HG03039 (cell line): ENCODE results near the gene LRP10.
A peak's percentile ranks its signal among the peaks of the same experiment; 100 is the strongest.
"Not testable (repeated sequence)": the region's sequence is repeated elsewhere in the genome, so short reads cannot be mapped to it uniquely, and the experiment has no call there.

ENCODE experiments used
- ATAC-seq: cut with Tn5 transposase; IDR thresholded peaks from one replicate; pipeline ENCODE4 v1.9.1; 2021; ENCODE audit warnings: mild to moderate bottlenecking, moderate library complexity; ENCODE audit not compliant: unreplicated experiment

LRP10 gene

DNA sequence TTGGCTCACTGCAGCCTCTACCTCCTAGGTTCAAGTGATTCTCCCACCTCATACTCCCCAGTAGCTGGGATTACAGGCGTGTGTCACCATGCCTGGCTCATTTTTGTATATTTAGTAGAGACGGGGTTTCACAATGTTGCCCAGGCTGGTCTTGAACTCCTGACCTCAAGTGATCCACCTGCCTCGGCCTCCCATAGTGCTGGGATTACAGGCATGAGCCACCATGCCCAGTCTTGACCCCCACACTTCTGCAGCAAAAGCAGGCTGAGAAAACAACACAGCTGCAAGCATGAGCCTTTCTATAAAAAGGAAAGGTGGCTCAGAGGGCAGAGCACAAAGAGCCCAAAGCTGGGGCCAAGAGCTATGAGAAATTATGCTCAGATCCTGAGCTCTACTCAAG is 11.2 kb upstream of the LRP10 start:
- ATAC-seq = not testable (repeated sequence)

DNA sequence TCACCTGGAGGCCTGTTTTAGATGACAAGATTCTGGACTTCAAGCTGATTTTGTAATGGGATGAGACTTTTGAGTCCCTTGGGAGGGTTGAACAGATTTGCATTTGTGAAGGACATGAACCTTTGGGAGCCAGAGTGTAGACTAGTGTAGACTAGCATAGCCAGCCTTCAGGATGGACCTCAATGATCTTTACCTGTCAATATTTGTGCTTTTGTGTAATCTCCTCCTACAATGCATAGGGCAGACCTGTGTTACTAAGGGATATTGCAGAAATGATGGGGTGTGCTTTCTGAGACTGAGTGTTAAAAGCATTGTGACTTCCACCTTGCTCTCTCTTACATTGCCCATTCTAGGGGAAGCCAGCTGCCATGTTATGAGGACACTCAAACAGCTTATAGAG is 9.9 kb upstream of the LRP10 start:
- ATAC-seq = no peak

DNA sequence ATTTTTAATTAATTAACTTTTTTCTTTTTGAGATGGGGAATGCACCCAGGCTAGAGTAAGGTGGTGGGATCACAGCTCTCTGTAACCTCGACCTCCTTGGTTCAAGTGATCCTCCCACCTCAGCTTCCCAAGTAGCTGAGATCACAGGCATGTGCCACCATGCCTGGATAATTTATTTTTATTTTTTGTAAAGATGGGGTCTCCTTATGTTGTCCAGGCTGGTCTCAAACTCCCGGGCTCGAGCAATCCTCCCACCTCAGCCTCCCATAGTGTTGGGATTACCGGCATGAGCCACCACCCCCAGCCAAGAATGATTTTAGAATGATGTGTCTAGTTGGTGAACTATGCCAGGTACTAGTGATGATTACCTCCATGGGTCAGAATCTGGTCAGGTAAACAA is 6.6 kb upstream of the LRP10 start:
- ATAC-seq = no peak

DNA sequence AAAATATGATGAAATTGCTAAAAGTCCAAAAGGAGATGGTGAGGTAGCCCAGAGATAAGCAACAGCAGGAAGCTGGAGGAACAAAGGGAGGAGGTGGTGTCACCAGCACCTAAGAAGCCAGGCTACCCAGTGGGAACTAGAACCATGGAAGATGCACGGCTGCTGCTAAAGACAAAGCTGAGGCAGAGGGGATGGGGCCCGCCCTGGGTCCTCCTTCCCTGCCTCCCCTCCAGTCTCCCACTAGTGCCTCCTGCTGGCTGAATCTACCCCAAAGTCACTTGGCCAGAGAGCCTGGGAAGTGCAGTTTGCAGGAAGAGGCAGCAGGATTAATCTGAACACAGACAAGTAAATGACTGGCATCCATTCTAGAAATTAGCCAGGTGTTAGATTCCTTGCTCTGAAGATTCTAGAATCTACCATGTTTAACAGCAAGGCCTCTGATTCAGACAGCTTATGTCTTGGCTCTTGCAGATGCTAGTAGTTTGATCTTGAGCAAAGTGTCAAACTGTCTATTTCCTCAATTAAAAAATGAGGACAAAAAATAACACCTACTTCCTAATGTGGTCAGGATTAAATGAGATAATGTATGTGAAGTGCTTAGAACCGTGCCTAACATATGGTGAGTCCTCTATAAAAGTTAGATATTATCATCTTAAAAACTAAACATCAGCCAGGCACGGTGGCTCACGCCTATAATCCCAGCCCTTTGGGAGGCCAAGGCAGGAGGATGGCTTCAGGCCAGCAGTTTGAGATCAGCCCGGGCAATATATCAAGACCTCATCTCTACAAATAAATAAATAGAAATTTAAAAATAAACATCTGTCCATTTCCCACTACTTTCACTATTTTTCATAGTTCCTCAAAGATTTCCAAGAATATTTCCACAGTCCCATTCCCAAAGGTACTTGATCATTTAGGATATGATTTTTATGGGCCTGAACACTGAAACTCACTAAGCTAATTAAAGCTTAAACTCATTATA is 5.8 kb upstream of the LRP10 start:
- no peak for ATAC-seq

DNA sequence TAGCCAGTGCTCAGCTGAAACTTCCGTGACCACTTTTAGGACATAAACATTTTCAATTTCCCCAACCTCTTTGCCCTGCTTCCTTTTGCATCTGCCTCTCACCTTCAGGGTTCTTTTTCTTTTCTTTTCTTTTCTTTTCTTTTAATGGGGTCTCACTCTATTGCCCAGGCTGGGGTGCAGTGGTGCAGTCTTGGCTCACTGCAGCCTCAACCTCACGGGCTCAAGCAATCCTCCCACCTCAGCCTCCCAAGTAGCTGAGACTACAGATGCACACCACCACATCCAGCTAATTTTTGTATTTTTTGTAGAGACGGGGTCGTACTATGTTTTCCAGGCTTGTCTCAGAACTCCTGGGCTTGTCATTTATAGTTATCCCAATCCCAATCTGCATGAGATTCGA is 4.7 kb upstream of the LRP10 start:
- ATAC-seq = no peak

DNA sequence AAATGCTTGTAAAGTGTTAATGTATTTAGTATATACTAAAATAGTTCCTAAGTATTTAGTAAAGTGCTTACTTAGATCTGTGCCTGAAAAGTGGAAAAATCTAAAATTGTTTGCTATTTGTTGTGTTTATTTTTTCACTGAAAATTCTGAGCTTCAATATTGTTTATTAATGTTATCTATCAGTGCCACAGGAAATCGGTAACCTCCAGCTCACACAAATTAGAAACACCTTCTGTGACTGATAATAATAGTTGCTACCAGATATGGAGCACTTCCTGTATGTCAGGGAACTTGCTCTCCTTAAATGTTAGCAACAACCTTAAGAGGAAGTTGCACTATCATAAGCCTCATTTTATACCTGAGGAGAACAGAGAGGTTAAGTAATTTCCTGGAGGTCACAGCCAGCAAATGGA is 723 bp upstream of the LRP10 start:
- ATAC-seq = peak; percentile 29

DNA sequence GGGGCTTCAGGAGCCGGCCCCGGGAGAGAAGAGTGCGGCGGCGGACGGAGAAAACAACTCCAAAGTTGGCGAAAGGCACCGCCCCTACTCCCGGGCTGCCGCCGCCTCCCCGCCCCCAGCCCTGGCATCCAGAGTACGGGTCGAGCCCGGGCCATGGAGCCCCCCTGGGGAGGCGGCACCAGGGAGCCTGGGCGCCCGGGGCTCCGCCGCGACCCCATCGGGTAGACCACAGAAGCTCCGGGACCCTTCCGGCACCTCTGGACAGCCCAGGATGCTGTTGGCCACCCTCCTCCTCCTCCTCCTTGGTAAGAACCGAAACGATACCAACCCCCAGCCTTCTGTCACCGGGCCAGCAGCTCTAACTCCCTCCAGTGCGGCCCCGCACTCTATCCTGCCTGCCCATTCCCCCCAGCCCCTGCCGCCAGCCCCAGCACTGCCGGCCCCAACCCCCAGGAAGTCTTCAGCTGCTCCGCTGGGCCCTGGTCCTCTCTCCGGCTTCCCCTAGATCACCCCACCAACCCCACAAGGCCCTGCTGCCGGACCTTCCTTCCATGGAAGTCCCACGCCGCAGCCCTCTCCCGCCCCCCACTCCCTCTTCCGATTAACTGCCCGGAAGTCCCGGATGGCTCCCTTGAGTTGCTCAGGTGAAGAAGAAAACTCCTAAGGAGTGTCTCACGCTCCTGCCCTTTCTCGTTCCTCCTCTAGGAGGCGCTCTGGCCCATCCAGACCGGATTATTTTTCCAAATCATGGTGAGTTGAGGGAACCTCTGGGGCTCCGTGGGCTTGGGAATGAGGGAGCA is 693 bp downstream of the LRP10 start:
- peak; percentile 17 for ATAC-seq

DNA sequence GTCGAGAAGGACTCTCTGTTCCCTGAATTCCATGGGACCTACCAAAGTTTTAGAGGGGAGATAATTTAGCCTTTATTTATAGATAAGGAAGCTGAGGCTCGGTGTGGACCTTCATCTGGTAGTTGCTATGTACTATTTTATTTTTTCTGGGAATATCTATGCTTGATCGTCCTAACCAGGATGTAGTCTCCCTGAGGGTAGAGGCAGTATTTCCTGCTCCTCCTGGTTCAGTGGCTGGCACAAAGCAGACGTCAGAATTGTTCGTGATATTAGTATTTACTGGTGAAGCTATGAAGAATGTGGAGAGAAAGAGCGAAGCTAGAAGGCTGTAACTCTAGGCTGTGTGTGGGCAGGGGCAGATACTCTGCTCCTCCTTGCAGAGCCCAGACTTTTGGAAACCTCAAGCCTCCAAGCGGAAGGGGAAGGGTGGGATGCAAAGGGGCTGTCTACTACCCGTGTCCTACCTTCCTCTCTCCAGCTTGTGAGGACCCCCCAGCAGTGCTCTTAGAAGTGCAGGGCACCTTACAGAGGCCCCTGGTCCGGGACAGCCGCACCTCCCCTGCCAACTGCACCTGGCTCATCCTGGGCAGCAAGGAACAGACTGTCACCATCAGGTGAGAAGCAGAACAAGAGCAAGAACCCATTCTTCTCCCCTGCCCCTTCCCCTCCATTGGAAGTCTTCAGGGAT is 1.4 kb downstream of the LRP10 start:
- ATAC-seq = no peak

DNA sequence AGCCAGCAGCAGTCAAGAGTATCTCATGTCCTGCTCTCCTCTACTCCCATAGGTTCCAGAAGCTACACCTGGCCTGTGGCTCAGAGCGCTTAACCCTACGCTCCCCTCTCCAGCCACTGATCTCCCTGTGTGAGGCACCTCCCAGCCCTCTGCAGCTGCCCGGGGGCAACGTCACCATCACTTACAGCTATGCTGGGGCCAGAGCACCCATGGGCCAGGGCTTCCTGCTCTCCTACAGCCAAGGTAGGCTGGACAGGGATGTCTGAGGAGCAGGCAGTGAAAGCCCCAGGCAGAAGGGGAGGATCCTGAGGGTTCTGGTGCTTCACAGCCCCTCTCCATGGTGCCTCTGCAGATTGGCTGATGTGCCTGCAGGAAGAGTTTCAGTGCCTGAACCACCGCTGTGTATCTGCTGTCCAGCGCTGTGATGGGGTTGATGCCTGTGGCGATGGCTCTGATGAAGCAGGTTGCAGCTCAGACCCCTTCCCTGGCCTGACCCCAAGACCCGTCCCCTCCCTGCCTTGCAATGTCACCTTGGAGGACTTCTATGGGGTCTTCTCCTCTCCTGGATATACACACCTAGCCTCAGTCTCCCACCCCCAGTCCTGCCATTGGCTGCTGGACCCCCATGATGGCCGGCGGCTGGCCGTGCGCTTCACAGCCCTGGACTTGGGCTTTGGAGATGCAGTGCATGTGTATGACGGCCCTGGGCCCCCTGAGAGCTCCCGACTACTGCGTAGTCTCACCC is 3.6 kb downstream of the LRP10 start:
- no peak for ATAC-seq

DNA sequence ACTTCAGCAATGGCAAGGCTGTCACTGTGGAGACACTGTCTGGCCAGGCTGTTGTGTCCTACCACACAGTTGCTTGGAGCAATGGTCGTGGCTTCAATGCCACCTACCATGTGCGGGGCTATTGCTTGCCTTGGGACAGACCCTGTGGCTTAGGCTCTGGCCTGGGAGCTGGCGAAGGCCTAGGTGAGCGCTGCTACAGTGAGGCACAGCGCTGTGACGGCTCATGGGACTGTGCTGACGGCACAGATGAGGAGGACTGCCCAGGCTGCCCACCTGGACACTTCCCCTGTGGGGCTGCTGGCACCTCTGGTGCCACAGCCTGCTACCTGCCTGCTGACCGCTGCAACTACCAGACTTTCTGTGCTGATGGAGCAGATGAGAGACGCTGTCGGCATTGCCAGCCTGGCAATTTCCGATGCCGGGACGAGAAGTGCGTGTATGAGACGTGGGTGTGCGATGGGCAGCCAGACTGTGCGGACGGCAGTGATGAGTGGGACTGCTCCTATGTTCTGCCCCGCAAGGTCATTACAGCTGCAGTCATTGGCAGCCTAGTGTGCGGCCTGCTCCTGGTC is 4.3 kb downstream of the LRP10 start:
- ATAC-seq = no peak

DNA sequence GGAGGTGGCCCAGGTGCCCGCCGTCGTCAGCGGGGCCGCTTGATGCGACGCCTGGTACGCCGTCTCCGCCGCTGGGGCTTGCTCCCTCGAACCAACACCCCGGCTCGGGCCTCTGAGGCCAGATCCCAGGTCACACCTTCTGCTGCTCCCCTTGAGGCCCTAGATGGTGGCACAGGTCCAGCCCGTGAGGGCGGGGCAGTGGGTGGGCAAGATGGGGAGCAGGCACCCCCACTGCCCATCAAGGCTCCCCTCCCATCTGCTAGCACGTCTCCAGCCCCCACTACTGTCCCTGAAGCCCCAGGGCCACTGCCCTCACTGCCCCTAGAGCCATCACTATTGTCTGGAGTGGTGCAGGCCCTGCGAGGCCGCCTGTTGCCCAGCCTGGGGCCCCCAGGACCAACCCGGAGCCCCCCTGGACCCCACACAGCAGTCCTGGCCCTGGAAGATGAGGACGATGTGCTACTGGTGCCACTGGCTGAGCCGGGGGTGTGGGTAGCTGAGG is 5.5 kb downstream of the LRP10 start:
- ATAC-seq = no peak

DNA sequence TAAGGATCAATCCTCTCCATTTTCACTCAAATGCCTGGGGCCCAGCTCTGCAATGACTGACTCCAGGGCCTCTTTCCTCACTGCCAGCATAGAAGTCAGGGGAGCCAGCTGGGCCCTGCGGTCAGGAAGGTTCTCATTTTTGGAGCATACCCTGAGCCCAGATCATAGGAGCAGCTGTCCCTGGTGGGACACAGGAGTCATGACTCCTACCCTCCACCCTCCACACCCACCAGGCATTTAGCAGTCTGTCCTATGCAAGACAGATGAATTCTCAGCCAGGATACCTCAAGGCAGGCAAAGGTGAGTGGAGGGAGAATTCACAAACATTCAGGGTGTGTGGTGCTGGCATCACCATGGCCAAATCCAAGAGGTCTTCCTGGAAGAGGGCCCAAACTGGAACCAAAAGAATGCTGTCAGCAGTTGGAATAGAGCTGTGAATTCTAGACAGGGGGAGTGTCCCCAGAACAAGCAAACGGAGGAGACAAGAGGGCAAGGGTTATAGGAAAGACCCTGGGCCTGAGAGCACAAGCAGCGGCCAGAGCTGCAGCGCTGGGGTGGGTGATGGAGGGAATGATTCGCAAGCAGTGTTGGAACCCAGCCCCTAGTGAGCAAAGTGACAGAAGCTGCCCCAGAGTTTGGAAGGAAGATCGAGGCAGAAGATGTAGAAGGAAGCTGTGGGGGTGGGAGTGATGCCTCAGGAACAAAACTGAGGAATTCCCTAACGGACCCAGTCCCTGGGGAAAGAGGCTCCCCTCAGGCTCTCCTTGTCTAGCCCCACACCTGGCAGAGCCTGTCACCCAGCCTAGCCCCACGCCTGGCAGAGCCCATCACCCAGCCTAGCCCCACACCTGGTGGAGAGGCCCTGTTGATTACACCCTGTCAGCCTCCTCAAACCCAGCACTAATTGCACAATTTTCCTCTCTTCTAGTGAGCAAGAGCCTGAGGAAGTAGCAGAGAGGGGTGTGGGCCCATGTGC is 7.0 kb downstream of the LRP10 start:
- ATAC-seq = no peak

DNA sequence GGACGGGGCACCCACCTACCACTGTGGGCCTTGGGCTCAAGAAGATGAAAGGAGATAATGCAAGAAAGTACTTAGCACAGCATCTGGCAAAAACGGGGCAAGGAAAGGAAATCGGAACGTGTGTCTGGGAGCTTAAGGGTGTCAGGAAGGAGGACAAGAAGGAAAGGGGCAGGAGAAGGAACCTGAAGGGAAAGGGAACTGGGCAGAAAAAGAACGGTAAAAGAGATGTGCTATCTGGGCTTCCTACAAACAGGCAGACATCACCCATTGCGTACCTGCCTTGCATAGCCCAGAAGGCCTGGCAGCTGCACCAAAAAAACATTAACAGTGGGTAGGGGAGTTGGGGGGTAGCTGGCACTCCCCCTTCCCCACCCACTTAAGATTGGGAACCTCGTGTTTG is 10.5 kb downstream of the LRP10 start:
- ATAC-seq = no peak

DNA sequence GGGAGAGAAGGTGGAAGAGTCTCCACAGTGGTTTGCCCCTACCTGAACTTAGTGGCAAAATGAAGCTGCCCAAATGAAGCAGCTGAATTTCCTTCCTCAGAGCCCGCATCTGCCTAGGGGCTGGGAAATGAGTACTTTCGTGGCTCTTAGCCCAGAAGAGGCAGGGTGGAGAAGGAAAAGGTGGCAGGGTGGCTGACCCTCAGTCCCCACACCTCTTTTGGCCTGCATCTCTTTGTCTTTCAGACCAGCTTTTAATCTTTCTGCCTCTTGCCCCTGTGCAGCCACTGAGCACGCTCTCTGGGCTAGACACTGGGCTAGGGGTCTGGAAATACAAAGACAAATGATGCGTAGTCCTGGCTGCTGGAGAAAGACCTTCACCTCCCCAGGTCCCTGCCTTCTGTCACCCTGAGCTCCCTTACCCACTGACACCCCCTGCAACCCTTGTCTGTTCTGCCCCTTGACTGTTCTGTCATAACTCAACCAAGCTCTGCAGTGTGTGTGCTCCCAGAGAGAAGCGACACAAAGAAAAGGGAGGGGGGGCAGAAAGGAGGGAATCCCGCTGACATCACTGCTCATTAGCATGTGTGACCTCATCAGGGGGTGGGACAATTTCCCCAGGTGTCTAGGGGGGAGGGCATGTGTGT is 11.1 kb downstream of the LRP10 start:
- ATAC-seq = no peak

DNA sequence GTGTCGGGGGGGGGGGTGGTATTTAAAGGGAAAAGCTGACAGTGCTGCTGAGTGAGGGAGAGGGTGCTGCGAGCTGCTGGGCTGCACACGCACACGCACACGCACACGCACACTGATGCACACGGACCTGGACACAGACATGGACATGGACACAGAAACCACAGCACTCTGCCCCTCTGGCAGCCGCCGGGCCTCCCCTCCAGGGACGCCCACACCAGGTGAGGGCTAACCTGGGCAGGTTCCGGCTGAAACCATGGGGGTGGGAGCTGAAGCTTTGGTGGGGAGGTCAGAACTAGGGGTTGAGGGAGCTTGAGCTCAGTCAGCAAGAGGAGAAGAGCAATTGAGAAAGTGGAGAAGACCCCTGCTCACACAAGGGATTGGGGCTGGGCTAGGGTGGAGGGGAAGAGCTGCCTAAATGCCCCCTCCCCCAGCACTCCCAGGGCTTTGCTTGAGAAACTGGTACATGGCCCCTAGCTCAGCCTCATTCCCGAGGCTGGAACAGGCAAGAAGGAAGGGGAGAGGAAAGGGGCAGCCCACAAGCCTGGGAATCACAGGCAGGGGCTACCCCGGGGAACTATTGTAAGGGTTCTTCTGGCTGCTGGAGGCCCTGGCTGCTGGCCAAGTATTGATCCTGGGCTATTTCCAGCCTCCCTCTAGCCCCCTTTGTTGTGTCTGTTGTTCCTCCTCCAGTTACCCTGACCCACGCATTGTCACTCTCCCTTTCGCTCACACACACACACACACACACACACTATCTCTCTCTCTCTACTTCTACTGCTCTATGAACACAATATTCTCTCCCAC is 11.8 kb downstream of the LRP10 start, which contains the start of gene REM2:
TSS of gene REM2 (plus strand) at position 50 of the 804 bp plus-strand sequence. CDS start at position 116, 66 bp downstream.
- no peak for ATAC-seq

DNA sequence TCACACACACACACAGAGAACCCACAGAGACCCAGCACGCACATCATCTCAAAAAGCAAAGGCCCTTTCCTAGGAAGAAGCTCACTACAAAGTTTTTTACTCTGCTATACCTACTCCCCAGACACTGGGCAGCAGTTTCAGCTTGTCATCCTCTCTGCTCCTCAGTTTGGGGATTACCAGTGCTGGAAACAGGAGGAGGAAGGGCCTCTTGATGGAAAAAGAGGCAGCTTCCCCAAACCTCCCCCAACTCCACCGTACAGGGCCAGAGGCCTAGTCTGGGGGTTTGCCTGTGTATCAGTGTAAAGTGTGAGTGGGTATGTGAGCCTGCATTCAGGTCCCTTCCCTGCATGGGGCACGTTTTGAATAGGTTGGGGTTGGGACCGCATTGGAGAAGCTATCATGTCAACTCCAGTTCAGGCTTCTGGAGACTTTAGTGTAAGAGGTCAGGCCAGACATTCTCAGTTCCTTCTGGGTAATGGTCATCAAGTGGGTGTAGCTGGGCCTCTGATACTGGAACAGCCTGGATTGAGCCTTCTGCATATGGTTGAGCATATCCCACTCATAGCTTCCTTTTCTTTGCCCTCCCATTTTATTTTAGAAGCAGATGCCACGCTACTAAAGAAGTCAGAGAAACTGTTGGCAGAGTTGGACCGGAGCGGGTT is 12.7 kb downstream of the LRP10 start:
- ATAC-seq = no peak
